GM19397 (cell line): ENCODE measurements around the gene GFOD2.

ENCODE experiments used
- ATAC-seq: cut with Tn5 transposase; IDR thresholded peaks from one replicate; pipeline ENCODE4 v1.9.1; 2021; ENCODE audit warnings: mild to moderate bottlenecking, moderate library complexity; ENCODE audit not compliant: unreplicated experiment

The GFOD2 gene

GRCh38 chr16:67660564-67661028 is 58.5 kb downstream of the GFOD2 start, which contains the start of gene PARD6A:
Gene PARD6A, plus strand, starts transcription at chr16:67660960. Its CDS starts 79 bp downstream, at chr16:67661039.
- peak; percentile 74 for ATAC-seq

GRCh38 chr16:67659675-67660563 is 59.2 kb downstream of the GFOD2 start, which contains the start of gene ACD:
Gene ACD, minus strand, starts transcription at chr16:67660260. Its CDS starts 40 bp downstream, at chr16:67660220.
- peak; percentile 54 for ATAC-seq

GRCh38 chr16:67658849-67659674 is 60.1 kb downstream of the GFOD2 start:
- ATAC-seq = no peak

- no peak for ATAC-seq
Measured at GRCh38 chr16:67657751-67658518, 61.2 kb downstream of the GFOD2 start.

GRCh38 chr16:67657017-67657608 is 62.0 kb downstream of the GFOD2 start:
- ATAC-seq = no peak

- no peak for ATAC-seq
Measured at GRCh38 chr16:67656344-67657016, 62.6 kb downstream of the GFOD2 start.

GRCh38 chr16:67655363-67655762 is 63.8 kb downstream of the GFOD2 start:
- no peak for ATAC-seq

GRCh38 chr16:67654403-67654911 is 64.7 kb downstream of the GFOD2 start:
- no peak for ATAC-seq

GRCh38 chr16:67653789-67654402 is 65.2 kb downstream of the GFOD2 start:
- no peak for ATAC-seq

- no peak for ATAC-seq
Measured at GRCh38 chr16:67653128-67653788, 65.9 kb downstream of the GFOD2 start.

- ATAC-seq = no peak
Measured at GRCh38 chr16:67652578-67653127, 66.5 kb downstream of the GFOD2 start.

- ATAC-seq = no peak
Measured at GRCh38 chr16:67651847-67652246, 67.3 kb downstream of the GFOD2 start.

GRCh38 chr16:67651039-67651438 is 68.1 kb downstream of the GFOD2 start:
- no peak for ATAC-seq

GRCh38 chr16:67650023-67650422 is 69.1 kb downstream of the GFOD2 start:
- no peak for ATAC-seq

GRCh38 chr16:67649494-67649931 is 69.6 kb downstream of the GFOD2 start:
- no peak for ATAC-seq

GRCh38 chr16:67648764-67649407 is 70.2 kb downstream of the GFOD2 start:
- ATAC-seq = no peak

GRCh38 chr16:67648088-67648763 is 70.9 kb downstream of the GFOD2 start:
- no peak for ATAC-seq
